Activated CD4-positive, alpha-beta T cell treated with anti-CD3 and anti-CD28 coated beads, Interleukin-2, amount 50 U/mL, for 4 hours (primary cell): ENCODE results near the gene PRR19.

Experiments used
- DNase-seq, 2 experiments: peaks; one replicate each; pipeline ENCODE4 v3.0.0-alpha.2; 2020

PRR19 gene

GRCh38 chr19:42353341-42354015 lies 51.5 kb downstream of the PRR19 start:
- no peak for DNase-seq

- no peak for DNase-seq
These were observed 54.0 kb downstream of the PRR19 start for GRCh38 chr19:42355896-42356295.

GRCh38 chr19:42356686-42357085 lies 54.8 kb downstream of the PRR19 start:
- DNase-seq, result no peak

GRCh38 chr19:42357290-42357689 lies 55.4 kb downstream of the PRR19 start:
- DNase-seq, result no peak
